ELF-1 (cell line): ENCODE data around the gene ASPSCR1.
"Not testable (repeated sequence)": the region's sequence is repeated elsewhere in the genome, so short reads cannot be mapped to it uniquely, and the experiment has no call there.

Source experiments
- DNase-seq: peaks from one replicate; pipeline ENCODE4 v3.0.0-alpha.2; 2016; ENCODE audit warnings: low read depth, low spot score

The ASPSCR1 gene

DNA sequence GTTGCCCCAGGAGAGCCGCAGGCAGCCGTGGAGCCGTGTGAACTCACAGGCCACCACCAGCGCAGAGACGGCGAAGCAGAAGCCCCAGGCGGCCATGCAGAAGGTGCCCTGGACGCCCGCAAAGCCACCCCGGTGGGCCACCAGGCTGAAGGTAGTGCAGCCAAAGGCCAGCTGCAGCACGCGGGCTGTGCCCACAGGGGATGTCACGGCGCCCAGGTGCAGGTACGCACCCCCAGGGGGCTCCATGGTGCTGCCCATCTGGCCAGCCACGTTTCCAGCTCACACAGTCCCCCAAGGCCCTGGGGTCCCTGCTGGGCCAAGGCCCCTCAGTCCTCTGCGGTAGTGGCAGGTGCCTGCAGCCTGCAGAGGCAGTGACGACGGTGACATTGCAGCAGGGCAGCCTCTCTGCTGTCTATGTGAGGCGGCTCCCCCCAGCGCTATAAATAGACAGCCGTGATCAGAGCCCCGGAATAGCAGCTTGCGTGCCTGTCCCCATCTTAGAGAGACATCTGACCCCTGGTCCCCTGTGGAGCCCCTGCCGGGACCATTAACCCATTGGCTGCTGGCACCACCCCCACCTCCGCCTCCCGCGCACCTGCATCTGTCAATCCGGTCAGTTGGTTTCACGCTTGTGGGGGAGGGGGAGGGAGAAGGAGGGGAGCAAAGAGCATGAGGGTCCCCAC lies 35.8 kb upstream of the ASPSCR1 start:
- DNase-seq = no peak

DNA sequence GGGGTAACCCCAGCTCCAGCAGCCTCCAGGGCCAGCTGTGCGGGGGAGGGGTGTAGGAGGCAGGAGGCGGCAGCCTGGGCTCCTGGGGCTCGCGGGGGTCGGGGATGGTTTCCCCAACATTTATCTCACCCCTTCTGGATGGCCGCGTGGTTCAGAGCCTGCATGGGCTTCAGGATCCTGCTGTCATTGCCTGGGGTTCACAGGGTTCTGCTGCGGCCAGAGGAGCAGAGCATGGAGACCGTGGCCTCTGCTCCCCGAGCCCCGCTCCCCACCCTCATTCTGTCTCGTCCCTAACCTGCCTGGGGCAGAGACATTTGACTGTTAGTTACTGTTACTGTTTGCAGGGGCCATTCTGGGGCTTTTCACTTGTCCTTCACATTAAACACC lies 35.3 kb upstream of the ASPSCR1 start:
- no peak for DNase-seq

DNA sequence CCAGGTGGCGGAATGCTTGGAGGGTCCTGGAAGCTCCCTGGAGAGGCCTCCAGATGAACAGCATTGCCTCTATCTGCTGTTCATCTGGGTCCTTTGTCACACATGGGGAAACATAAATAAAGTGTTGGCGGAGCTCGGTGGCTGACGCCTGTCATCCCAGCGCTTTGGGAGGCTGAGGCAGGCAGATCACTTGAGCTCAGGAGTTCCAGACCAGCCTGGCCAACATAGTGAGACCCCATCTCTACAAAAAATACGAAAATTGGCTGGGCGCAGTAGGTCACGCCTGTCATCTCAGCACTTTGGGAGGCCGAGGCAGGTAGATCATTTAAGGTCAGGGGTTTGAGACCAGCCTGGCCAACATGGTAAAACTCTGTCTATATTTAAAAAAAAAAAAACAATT lies 32.6 kb upstream of the ASPSCR1 start:
- no peak for DNase-seq

DNA sequence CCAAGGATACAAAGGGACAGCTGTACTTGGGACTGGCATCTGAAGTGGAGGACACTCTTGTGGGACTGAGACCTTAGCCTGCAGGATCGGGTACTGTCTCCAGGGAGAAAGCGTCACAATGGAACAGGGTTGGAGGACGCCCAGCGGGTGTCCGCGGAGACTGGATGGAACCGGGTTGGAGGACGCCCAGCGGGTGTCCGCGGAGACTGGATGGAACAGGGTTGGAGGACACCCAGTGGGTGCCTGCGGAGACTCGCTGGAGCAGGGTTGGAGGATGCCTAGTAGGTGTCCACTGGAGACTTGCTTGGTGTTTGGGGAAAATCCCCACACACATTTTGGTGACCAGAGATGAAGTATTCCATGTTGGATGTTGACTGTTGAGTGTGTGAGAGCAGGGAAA lies 30.2 kb upstream of the ASPSCR1 start, which contains the start of gene MYADML2:
Gene MYADML2 (minus strand): TSS at position 45 of the 400 bp plus-strand sequence. CDS start 5,492 bp downstream, outside the sequence.
- no peak for DNase-seq

DNA sequence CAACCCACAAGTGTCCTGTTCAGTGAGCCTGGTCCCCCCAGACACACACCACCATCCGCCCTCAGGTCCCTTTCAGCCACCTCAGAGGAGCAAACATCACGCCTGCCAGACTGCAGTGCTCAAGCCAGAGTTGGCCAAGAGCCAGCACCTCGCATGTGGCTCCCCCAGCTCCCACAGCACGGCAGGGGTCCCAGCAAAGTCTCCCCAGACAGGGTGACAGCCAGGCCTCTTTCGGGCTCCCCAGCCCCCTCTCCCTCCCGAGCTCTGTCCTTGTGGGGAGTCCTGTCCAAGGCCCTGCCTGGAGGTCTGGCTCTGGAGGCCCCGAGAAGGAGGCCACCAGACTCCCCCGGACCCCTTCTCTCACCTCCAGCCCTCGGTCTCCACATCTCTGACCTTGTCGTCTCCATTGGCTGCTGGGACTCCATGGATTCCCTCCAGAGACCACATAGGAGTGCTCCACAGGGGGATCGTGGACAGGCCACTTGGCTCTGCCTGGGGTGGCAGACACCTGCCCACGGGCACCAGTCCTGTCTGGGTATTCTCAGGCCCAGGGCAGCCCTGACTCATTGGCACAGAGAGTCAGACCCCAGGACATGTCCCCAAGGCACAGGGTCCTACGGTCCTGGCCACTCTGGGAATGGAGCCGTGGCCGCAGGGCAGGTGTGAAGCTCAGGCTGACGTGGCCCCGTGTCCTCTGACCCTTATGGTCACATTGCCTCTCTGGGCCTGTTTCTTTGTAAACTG lies 28.6 kb upstream of the ASPSCR1 start:
- DNase-seq = no peak

DNA sequence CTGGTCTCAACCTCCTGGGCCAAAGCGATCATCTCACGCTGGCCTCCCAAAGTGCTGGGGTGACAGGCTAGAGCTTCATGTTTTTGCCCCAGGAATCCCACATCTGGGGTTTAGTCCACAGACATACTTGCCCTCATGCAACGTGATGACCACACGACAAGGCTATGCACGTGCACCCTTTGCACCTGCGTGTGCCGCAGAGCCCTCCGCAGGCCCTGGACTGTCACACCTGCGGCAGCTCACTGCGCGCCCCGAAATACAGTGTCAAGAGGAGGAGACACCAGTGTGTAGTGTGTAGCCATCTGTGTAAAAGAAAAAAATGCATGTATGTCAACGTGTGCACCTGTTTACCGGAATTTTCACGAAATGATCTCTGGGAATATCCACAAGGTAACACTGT lies 26.9 kb upstream of the ASPSCR1 start:
- no peak for DNase-seq

DNA sequence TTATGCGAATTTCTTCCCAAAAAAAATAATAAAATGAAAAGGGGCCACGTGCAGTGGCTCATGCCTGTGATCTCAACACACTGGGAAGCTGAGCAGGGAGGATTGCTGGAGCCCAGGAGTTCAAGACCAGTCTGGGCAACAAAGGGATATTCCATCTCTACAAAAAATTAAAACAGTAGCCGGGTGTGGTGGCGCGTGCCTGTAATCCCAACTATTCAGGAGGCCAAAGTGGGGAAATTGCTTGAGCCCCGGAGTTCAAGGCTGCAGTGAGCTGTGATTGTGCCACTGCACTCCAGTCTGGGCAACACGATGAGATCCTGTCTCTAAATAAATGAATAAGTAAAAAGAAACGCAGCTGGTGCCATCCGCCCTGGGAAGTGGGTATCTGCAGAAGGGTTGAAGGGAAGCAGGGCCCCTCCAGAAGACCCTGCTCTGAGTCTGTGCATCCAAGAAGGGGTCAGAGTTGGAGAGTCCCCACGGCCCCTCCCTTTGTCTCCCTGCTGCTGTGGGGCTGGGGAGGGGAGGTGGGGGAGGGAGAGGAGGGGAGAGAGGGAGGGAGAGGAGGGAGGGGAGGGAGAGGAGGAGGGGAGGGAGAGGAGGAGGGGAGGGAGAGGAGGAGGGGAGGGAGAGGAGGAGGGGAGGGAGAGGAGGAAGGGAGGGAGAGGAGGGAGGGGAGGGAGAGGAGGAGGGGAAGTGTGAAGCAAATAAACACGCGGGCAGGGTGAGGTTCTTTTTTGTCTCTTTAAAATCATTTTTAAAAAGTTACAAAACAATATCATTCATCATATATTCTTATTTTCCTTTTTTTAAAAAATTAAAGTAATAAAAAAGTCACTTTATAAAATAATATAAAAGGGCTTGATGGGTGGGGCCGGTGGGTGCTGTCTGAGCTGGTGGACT lies 25.4 kb upstream of the ASPSCR1 start:
- DNase-seq = no peak

DNA sequence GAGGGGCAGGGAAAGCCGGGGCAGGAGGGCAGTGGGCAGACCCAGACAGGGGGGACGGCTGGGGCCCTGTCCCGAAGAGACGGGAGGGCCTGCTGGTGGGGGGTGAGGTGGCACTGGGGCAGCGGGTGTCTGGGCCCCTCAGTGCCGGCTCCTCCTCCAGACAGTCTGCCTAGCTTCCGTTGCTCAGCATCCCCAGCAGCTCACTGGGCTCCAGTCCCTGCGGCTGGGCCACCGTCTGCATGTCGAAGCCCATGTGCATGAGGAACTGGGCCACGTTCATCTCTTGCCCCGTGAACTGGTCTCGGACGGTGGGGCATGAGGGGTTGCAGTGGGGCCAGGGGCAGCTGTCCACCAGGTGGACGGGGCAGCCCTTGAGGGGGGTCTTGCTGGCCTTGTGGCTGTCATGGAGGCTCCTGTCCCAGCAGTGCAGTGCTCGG lies 24.6 kb upstream of the ASPSCR1 start:
- no peak for DNase-seq

DNA sequence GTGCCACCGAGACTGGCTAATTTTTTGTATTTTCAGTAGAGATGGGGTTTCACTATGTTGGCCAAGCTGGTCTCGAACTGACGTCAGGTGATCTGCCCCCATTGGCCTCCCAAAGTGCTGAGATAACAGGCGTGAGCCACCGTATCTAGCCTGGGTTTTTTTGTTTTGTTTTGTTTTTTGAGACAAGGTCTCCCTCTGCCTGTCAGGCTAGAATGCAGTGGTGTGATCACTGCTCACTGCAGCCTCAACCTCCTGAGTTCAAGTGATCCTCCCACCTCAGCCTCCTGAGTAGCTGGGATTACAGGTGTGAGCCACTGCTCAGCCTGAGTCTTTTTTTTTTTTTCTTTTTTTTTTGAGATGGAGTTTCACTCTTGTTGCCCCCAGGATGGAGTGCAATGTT lies 24.0 kb upstream of the ASPSCR1 start:
- not testable (repeated sequence) for DNase-seq

DNA sequence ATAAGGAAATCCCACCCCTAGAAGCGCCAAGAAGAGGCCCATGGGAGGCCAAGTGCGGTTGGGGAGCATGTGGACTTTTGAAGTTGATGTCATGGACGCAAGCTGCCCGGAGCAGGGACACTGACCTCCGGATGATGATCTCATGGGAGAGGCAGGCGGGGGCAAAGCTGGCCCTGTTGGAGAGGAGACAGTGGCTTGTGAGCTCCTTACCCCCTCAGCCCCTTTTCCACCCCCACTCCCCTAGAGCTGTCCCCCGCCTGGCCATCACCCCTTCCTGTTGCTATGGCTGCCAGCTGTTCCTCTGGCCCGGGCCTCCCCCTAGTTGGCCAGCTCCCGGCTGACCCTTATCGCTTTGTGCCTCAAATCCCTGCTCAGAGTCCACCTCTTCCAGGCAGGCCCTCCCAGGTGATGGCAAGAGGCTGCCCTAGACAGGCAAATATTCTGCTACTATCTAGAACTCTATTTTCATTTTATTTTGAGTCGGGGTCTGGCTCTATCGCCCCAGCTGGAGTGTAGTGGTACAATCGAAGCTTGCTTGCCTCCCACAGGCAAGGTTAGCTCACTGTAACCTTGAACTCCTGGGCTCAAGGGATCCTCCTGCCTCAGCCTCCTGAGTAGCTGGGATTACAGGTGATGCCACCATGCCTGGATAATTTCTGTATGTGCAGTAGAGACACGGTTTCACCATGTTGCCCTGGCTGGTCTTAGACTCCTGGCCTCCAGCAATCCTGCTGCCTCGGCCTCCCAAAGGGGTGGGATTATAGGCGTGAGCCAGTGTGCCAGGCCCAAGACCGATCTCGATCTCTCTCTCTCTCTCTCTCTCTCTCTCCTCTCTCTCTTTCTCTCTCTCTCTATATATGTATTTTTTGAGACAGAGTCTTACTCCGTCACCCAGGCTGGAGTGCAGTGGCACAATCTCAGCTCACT lies 23.0 kb upstream of the ASPSCR1 start:
- DNase-seq = no peak

DNA sequence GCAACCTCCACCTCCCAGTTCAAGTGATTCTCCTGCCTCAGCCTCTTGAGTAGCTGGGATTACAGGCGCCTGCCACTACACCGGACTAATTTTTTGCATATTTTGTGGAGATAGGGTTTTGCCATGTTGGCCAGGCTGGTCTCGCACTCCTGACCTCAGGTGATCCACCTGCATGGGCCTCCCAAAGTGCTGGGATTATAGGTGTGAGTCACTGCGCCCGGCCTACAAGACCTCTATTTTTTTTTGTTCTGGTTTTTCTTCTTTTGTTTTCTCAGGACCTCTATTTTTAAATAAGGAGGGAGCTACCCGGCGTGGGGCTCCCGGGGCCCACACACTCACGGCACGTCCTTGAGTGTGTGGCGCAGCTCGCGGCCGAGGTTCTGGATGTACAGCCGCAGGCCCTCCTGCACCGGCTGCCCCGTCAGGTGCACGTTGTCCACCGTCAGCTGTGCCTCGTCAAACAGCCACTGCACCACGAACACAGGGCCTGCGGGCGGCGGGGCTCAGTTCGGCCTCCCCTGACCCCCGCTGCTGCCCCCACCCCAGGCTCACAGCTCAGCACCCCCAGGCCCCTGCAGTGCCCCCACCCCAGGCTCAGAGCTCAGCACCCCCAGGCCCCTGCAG lies 22.3 kb upstream of the ASPSCR1 start:
- no peak for DNase-seq

DNA sequence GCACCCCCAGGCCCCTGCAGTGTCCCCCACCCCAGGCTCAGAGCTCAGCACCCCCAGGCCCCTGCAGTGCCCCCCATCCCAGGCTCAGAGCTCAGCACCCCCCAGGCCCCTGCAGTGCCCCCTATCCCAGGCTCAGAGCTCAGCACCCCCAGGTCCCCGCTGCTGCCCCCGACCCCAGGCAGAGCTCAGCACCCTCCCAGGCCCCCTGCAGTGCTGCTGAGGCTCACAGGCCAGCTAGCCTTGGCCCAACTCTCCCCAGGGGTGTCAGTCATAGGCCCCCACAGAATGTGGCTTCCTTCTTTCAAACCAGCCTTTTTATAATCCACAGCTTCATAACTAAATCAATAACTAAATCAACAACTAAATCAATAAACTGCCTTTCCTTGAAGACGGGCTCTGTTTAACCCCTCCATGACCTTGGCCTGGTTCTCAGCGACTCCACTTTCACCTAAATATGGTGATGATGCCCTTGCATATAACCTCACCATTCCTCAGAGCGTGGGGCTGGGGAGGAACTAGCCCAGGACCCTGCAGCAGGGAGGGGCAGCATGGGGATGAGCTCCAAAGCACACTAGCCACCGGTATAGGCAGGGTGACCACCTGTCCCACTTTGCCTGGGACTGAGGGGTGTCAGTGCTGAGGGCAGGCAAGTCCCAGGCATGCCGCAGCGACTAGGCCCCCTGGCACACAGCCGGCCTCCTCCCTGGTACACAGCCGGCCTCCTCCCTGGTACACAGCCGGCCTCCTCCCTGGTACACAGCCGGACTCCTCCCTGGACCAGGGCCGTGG lies 21.5 kb upstream of the ASPSCR1 start:
- no peak for DNase-seq

DNA sequence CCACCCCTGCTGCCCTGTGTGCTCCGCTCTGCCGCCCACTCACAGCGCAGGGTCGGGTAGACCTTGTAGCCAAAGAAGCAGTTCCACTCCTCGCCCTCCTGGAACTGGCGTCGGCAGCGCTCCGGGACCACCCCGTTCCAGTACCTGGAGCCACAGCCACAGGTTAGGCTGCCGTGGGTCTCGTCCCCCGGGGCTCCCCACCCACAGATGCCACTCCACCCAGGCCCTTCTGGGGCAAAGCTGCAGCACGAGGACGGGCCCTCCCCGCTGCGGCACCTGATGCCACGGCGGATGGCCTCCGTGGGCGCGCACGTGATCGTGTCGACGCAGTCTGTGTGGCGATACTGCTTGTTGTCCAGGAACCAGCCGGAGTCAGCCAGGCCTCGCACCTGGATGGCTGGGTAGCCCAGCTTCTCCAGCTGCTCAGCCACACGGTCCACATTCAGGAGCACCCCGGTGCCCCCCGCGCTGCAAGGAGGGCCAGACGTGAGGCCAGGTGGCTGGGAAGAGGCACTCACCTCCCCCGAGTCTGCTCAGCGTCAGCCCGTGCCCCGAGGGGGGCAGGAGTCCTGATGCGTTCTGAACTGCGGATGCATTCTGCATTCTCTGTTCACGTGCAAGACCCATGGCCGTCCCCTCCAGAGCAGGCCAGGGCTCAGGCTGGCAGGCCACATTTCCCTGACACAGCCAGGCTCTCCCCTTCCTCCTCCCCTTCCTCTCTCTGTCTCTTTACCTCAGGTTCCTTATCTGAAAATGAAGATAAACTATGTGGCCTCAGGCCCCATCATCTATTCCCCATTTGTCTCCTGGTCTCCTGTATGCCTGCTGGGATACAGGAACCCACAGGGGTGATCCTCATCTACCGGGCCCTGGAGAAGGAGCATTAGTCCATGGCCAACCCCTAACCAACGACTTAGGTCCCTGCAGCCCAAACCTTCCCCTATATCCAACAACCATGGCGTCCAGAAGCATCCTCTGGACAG lies 20.5 kb upstream of the ASPSCR1 start:
- no peak for DNase-seq

DNA sequence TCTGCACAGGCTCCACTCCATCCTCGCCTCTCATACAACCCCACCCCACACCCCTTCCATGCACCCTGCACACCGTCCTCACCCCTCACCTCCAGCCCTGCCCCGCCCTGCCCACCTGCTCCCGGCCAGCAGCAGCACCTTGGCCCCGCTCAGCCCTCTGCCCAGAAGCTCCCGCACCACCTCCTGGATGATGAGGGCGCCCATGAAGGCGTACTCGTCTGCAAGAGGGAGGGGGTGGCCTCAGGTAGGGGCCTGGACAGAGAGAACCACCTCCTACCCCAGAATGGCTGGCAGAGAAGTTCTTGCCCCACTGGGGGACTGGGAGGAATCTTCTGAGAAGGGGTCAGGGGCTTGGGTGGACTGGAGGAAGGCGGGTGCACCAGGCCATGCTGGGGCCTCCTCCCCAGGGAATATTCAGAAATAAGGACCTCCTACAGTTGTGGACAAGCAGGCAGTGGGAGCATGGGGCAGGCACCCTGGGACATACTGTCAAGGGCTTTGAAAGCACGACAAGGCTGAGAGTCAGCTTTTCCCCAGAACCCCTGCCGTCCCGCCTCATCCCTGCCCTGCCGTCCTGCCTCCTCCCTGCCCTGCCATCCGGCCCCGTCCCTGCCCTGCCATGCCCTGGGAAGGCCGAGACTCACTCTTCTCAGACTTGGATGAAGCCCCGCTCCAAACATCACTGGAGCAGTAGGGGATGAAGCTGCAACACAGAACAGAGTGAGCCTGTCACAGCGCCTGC lies 19.6 kb upstream of the ASPSCR1 start:
- DNase-seq = no peak

DNA sequence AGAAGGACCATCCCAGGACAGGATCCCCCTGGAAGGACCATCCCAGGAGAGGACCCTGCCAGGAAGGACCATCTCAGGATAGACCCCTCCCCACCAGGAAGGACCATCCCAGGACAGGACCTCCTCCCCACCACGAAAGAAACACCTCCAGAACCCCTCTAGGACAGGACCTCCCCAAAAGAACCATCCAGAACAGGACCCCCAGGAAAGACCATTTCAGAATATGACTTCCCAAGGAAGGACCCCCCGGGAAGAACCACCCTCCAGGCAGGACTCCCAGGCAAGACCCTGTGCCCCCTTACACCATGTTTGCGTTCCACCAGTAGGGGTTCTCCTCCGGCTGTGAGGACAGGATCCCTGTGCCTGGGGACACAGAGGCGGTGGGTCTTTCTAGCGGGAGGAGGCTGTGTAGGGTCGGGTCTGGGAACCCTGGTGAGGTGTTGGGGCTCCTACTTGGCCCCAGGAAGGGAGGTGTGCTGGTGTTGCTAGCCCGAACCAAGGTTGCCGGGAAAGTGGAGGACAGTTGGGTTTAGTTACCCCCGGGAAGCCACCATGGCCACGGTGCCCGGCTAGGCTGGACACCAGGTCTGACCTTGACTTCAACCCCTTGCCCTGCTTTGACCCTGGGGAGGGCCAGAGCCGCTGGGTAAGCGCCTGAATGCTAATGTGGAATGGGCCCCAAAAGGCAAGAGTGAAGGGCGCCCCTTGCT lies 18.6 kb upstream of the ASPSCR1 start:
- no peak for DNase-seq

DNA sequence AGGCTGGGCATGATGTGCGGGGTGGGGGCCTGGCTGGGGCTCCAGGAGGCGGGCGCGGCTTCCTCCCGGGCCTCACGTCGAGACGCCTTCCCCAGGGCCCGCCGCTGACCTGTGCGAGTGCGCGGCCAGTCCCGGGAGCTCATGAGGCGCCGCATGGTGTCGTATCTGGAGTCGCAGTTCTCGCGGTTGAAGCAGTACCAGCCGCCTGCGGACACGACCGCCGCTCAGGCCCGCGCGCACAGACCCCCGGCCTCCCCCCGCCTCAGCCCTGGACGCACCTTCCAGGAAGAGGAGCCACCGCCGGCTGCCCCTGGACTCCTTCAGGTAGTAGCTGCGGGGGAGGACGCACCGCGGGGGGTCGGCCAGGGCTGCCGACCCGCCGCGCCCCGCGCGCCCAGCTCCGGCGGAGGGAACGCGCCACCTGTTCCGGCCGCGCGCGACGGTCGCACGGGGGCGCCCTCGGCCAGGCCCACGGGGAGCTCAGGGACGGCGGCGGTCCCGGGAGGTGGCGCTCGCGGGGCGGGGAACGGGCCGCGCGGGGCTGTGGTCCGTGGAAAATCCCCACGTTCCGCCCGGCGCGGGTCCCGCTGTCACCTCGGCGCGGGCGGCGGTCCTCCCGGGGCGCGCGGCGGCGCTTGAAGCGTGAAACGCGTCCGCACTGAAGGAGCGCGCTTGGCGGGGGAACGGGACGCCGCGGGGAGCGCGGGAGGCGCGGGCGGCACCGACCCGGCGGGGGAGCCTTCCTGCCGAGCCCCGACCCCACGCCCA lies 17.9 kb upstream of the ASPSCR1 start:
- DNase-seq = peak; percentile 75
